HG03139 (cell line): Measurements from ENCODE around the gene LGR4.
A peak's percentile ranks its signal among the peaks of the same experiment; 100 is the strongest.

Experiments
- ATAC-seq: cut with Tn5 transposase; IDR thresholded peaks from one replicate; pipeline ENCODE4 v1.9.1; 2021; ENCODE audit not compliant: unreplicated experiment

The LGR4 gene

DNA sequence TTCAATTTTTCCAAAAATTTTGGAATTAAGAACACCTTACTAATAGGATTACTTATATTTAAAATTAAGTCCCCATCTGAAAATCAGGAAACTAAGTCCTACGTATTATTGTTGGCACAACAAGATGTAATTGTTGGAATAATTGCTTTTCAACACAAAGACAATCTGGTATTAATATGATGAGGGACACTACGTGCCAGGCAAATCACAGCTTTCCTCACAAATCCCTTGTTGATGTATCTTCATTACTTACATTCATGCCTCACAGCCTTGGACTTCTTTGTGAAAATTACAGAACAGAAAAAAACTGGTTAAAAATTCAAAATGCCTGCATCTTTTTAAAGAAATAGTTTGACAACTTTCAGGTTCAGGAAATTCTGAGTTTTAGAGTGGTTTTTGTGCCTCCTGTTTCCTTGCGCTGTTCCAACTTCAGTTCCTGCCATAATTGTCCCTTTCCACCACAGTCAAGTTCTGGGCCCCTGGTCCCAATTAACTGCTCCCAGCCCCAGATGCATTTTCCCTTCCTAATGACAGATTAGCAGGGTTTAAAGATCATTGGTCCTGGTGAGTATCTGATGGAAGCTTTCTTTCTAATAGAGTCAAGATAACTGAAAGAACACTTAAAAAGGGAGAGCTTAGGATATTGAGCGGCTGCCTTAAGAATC is 86.3 kb downstream of the LGR4 start:
- no peak for ATAC-seq

DNA sequence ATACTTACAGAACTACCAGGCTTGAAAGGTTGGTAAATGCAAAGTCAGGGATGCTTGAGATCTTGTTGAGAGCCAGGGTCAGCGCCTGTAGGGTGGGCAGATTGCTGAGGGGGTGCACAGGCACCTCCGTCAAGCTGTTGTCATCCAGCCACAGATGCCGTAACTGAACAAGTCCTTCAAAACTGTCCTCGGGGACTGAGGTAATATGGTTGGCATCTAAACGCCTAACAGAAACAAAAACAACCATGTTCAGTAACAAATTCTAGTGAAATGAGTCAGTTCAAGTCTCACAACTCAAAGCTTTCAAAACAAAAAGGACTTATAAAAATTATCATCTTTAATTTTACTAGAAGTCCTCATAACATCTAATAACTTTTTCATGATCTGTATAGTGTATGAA is 87.3 kb downstream of the LGR4 start:
- no peak for ATAC-seq

DNA sequence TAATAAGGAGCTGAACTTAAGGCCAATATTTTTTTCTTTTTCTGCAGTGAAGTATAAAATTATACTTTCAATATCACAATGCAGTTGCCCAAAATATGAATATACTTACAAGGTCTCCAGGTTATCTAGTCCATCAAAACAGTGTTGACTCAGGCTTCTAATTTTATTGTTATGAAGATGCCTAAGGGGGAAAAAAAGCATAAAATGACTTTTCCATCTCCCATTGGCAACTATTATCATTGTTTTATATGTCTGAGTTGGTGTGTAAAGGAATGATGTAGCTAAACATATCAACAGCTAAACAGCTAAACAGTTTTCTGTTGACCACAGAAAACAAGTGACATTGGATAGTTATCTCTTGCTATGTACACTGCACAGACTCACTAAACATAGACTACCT is 88.4 kb downstream of the LGR4 start:
- no peak for ATAC-seq

DNA sequence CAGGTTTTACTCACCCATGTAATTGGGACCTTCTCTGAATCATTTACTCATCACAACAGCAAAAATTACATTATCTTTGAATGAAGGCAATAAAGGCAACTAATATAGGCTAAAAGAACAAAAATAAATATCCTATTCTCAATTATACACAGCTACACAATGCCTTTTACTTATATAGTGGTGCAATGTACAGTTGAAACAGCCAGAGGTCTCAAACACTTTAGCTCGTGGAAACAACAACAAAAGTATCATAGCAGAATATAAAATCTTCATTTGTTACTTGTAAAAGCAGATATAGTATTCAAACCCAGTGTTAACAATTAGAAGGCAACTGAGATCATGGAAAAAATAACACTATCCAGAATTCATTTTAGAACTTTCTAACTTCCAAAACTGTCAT is 88.9 kb downstream of the LGR4 start:
- no peak for ATAC-seq

DNA sequence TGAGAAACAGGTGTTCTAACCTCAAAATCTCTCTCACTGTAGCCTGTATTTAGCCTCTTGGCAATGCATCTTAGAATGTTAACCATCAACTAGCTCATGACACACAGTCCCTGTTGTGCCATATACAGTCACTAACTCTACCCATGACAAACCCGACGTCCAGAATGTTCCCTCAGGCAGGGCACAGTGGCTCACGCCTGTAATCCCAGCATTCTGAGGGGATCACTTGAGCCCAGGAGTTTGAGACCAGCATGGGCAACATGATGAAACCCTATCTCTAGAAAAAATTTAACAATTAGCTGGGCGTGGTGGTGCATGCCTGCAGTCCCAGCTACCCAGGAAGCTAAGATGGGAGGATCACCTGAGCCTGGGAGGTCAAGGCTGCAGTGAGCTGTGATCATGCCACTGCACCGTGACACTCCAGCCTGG is 91.3 kb downstream of the LGR4 start:
- peak; percentile 62 for ATAC-seq

DNA sequence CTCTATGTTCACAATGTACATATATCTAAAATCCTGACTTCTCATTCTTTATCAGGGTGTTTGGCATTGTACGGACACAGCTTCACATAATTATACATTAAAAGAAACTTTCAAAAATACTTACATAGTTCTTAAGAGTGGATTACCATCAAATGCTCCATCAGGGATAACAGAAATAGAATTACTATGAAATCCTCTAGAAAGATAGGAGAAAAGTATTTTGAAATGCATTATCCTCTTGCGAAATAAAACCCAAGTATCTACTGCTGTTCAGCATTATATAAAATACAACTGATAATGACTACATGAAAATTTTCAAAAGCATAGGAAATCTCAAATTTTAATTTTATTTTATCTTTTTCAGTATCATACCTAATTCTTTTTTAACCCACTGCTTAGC is 91.8 kb downstream of the LGR4 start:
- ATAC-seq, result no peak

DNA sequence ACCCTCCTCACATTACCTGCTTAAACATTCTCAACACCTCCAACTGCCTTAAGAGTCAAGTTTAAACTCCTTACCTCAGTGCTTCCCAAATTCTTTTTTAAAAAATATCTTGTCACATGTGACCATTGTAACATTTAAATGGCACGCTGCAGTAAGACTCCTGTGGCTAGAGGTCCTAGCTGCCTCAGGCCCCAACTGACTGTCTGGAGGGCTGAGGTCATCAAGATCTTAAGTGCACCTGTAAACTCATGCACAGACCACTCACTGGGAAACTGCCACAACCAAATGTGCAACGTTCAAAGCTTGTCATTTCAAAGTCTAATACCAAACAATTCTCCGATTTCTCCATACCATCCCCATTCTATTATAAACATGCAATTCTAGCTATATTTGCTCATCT is 93.1 kb downstream of the LGR4 start:
- no peak for ATAC-seq

DNA sequence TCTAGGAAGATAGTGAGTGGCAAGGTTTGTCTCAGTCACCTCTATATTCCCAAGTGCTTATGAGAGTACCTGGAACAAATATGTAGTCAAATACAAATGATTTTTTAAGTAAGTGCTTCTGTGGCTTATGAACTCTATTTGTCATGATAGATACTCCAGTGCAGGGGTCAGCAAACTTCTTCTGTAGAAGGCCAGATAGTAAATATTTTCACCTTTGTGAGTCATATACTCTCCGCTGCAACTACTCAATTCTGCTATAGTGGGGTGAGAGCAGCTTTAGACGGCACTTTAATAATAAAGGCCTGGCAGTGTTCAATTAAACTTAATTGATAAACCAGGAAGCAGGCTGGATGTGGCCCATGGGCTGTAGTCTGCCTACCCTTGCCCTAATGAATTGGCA is 97.2 kb downstream of the LGR4 start:
- no peak for ATAC-seq

DNA sequence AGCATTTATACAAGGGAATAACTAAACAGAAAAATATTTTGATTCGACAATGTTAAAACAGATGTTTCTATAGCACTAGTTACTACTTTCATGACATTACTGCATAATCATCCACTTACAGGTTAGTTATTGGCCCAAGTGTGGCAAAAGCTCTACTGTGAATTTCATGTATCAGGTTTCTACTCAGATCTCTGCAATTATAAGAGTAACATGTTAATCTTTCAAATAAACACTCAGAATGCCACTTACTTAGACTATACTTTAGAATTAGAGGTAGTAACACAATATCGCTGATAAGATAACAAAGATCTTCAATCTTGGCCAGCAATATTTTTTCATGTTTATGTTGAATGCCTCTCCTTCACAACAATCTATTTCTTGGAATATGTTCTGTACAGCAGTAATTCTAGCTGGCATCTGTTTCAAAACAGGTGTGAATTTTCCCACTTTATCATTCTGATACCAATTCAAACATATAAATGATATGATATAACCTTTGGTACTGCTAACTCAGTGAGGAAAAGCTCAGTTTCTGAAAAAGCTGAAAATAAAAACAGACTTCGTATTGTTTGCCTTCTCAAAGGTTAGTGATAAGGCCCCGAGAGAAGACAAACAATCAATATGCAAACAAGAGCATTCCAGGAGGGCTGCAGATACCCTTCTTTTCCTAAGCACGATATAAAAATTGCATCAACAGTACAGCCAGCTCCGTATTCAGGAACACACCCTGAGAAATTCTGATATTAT is 98.6 kb downstream of the LGR4 start:
- ATAC-seq, result no peak

DNA sequence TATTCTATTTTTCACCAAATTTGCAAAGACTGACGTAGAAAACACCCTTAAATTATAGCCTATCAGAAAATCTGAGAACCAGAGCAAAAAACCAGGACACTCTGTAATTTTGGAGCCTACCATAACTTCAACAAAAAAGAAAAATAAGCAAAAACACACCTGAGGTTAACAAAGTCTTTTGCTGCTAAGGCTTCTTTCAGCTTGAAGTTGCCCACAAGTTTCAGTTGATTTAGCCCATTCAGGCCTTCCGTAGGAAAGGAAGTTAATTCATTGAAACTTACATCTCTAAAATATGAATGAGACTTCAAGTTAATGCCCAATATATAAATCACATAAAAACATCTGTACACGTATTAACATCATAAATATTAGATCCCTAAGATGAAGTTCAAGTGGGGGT is 99.2 kb downstream of the LGR4 start:
- ATAC-seq, result no peak

DNA sequence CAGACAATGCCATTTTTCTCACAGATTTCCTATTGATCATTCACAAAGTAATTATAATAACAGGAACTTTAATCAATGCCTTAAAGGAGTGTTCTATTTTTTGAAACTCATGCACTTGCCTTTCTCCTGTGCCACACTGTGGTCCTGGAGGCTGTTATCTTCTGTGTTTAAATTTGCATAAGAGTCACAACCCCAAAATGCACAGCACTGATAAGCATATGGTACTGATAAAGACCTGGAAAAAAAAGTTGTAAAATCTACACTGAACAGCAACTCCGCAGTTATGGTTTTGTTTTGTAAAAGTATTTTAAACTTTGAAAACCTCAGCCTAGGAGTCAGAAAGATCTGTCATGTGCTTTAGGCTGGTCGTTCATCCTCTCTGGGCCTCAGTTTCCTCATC is 100.4 kb downstream of the LGR4 start:
- ATAC-seq, result no peak

DNA sequence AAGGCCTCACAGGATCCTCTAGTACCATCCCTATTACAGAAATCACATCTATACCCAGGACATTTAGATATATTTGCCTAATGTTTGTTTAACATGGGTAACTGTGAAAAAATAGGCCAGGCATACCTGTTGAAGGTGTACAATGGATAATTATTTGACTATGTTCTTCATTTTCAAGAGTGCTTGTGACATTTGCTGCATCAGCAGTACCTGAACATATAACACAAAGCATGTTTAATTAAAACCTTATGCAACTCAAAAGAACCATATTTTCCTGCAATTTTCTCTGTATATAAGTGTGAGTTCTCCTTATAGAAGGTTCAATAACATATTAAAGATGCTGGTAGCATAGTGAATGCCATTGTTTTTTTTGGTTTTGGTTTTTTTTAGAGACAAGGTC is 101.1 kb downstream of the LGR4 start:
- no peak for ATAC-seq

DNA sequence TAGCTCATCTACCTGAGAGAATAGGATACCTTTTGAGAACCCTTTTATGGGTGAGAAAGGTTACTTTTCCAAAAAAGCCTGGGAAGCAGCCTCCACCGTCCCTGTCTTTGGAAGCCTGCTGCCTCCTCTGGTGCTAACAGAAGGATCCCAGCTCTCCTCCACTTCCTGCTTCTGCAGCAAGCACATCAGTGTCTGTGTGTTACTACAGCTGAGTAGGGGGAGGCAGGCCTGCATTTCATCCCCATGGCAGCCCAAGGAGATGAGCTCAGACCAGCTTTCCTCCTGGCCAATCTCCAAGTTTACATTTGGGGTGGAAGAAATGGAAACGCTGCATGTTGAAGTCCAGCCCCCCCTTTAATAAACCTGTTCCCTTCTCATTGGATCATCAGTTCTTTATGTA is 102.2 kb downstream of the LGR4 start:
- no peak for ATAC-seq

DNA sequence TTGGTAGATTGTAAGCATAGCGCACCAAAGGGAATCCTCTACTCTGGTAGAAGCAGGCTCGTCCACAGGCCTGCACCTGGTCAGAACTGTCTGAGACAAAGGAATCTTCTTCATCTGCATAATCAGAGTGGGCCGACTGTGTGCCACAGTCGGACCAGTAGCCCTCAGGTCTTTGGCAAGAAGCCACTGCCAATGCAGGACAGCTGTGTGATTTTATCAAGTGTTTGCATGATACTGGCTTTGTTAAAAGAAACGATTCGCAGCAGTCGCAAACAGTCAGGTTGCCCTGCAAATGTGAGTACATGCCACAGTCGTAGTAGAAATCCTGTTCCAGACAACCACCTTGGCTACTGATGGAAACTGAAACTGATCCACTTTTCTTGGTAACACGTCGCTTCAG is 104.7 kb downstream of the LGR4 start:
- no peak for ATAC-seq

DNA sequence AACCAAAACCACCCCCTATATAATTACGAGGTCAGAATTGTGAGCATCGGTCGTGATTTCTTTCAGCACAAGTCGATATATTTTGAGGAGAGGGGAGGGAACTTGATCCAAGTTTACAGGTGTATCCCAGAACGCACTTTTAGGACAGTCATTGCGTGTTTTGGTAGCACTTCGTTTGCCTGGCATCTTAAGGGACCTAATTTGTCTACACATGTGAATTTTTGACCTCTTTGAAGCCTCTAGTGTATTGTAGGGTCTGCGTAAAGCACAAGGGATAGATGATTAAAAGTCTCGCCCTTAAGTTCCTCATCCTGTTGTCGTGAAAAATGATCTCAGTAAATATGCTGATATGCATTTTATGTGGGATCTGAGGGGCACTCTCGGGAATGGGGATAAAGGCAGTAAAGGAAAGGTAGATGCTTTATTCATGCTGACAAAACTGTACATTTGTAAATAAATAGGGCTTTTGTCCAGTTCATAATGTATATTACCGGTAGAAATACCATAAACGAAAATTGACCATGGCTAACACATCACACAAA is 108.9 kb downstream of the LGR4 start:
- ATAC-seq, result no peak

DNA sequence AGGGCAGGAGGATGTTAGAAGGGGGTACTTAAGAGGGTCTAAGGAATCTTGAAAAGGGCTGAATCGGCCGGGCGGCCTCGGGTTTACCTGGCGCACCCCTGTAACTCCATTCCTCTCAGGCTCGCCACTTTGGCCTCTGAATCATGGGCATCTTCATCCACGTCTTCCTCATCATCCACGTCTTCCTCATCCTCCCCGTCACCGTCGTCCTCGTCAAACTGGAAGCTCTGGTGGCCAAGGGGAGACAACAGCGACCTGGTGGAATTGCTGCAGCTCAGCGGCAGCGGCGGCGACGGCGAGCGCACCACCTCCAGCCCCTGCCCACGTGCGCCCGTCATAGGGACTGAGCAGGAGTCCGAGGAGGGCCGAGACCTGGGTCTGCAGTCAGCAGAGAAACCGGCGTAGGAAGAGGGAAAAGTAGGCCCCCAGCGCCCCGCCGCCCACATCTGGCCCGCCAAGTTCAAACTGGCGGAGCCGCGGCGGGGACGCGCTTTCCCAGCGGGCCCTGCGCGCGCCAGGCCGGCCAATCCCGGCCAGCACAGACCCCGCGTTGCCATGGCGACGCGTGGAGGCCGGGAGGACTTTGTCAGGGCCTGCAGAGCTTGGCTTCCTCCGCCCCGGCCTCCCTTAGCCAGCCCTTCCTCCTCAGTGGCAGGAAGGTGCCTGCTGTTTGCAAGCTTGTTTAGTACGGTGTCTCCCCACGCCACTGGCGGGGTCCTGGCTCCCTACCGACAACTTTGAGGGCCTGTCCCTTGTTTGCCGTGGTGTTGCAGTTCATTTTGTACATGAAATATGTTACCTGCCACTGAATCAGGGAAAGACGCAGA is 109.6 kb downstream of the LGR4 start, which contains the start of gene CCDC34:
CCDC34 (minus strand) TSS at position 467 of the 827 bp plus-strand sequence; CDS start at position 446, 21 bp downstream.
- ATAC-seq, result peak; percentile 100

DNA sequence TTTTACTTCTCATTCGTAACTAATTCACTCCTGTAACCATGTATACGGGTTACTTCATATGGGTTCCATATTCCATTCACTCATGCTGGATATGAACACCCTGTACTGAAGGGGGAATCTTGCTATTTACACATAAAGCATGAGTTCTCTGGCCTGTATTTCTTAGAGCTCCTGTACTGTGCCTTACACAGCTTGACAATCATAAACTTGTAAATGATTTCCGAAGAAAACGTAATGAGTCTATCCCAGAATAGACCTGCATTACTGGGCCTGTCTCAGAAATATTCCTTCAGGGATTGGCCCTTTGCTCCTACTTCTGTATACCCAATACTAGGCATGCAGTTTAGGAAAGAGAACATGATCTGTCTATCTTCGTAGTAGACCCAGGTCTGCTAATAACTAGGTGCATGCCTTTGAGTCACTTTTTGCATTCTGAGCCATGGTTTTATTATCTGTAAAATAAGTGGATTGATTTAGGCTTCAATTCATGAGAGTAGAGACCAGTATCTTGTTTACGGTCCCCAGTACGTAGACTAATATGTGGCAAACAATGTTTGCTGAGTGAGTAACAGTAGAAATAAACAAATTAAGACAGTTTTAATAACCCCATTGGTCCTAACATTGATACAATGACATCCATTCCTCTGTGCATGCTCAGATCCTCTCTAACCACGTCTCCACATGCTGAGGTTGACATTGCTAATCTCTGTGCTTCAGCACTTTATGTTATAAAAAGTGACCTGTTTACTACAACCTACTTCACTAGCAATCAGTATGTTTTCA is 110.8 kb downstream of the LGR4 start:
- ATAC-seq, result no peak

DNA sequence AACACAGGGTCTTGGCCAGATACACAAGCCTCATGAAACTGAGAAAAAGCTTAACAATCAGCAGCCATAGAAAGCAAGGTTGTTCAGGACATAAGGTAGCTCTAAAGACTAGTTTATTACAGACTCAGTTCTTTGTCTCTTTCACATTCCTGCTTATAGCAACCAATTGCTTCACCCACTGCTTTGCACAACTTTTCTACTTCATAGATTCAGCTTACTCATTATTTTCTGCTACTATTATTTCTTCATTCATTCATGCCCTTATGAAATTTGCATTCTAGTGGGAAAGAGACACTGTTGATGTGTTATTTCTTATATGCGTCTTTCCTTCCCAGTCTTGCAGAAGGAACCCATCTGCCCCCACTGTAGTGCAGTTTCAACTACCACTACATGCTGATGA is 114.3 kb downstream of the LGR4 start:
- ATAC-seq, result no peak

DNA sequence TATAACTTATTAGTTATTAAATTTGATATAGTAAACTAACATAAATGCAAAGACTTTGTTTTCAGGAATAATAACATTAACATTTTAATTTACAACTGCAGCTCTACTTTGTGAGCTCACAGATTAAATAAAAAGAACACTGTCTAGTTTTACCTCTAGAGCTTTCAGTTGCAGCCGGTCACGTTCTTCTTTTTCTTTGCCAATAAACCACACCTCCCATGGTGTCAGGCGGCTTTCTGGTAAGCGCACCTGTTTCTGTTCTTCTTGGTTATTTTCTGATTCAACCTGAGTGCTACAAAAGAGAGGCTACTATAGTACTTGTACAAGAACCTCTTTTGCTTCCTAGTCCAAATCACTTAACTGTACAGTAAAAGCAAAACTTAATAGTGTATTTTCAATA is 115.3 kb downstream of the LGR4 start:
- no peak for ATAC-seq

DNA sequence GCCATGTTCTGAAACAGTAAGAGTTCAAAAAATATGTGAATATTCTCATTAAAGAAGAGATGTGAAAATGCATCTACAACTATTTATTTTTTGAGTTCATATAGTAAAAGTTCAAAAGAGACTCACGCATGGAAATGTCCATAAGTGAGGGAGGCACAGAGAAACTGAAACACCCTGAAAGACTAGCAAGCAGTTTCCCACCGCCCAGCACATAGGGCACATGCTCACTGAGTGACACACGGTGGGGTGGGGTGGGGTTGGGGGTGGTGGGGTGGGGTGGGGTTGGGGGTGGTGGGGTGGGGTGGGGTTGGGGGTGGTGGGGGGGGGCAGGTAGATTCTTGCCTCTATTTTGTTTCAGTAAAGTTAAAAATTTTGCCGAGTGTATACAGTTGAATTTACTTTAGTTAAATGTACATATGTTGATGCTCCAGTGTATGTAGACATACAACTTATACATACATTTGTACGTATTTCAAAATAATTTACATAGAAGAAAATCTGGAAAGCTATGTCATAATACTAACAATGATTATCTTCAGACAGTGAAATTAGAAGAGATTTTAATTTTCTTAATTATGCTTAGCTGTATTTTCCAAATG is 115.9 kb downstream of the LGR4 start:
- no peak for ATAC-seq
